Urothelium cell line (cell line): ENCODE results near the gene GLYATL1B.
"Not testable (repeated sequence)": the region's sequence is repeated elsewhere in the genome, so short reads cannot be mapped to it uniquely, and the experiment has no call there.

Source experiments
- DNase-seq: peaks from one replicate; pipeline ENCODE4 v3.0.0; 2011; ENCODE audit warnings: low spot score, mixed read lengths
- FAIRE-seq: peaks from 2 replicates; lab custom pipeline; 2011; peaks lifted over from hg19 to GRCh38; lab: Jason Lieb, UNC

GLYATL1B gene

DNA sequence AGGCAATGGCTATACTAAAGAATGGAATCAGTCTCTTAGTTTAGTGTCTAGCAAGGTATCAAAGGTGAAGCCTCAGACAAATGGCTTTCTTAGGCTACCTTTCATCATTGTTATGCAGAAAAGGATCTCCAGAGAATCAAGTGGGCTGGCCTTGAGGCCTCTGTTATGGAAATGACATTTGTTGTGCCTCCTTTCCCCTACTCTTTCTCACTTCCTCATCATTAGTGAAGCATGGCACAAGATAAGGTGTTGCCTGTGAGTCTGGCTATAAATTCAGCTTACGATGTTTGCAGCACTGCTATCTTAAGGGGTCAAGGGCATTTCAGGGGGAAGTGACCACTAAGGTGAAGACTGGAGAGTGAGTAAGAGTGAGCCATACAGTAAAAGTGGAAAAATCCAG is 9.1 kb downstream of the GLYATL1B start:
- not testable (repeated sequence) for FAIRE-seq

DNA sequence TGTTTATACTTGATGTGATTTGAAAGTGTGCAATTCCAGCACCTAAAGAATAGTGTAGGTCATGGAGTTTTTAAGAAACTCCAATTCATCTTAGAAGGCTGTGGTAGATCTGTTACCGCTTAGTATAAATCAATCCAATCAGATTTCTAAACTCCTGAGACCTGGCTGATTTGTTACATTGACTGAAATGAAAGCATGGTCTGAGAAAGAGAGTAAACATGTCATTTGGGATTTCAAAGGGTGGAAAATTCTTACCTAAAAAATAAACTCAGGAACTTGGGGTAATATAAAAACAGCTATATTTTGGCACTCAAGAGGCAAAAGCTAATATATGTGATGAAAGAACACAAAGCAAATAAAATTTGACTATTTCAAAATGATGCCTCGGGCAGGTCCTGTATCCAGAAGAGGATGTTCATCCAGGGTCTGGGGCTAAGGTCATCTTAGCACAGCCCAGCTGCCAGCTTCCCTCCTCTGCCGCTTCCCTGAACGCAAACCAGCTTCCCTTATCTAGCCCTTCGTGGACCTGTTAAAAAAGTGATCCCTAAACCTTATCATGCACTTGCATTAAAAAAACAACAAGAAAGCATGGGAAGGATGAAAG is 10.0 kb downstream of the GLYATL1B start:
- not testable (repeated sequence) for FAIRE-seq, DNase-seq

More for the DNA sequence above, 9.1 kb downstream of the GLYATL1B start:
- DNase-seq: not testable (repeated sequence)

DNA sequence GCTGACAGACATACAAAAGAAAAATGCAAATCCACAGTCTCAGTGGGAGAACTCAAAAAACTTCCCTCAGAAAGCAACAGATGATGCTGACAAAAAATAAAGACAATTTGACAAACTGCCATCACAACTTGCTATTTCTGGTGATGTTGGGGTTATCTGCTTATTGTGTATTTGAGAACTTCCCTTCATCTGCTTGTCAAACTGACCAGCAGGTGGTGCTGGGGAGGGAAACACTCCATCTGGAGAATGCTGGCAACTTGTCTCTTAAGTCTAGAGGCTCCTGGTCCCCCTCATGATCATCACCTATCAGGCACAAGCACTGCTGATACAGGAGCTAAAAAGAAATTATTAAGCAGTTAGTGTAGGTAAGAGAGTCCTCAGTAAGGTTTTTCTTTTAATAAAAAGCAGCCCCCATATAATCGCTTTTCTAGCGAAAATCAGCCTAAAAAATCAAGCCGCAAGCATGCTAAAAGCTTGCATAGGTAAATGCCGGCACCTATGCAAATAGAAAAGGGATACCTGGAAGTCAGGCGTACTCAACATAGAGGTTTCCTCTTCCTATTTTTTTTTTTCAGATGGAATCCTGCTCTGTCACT is 11.1 kb downstream of the GLYATL1B start:
- peak; percentile 14 for DNase-seq
- FAIRE-seq: no peak

DNA sequence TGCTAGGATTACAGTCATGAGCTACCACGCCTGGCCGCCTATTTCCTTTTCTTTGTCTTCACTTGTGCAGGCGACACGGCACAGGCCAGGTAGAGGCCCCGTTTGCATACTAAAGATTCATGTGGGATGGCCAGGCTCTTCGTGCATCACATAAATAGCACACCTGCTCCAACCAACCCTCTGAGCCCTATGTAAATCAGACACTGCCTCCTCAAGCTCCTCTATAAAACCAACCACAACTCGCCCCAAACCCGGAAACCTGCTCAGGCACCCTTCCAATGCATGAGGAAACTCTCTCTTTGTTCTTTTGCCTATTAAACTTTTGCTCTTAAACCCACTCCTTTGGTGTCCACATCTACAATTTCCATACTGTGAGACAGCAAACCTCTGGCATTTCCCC is 11.8 kb downstream of the GLYATL1B start:
- not testable (repeated sequence) for FAIRE-seq, DNase-seq

DNA sequence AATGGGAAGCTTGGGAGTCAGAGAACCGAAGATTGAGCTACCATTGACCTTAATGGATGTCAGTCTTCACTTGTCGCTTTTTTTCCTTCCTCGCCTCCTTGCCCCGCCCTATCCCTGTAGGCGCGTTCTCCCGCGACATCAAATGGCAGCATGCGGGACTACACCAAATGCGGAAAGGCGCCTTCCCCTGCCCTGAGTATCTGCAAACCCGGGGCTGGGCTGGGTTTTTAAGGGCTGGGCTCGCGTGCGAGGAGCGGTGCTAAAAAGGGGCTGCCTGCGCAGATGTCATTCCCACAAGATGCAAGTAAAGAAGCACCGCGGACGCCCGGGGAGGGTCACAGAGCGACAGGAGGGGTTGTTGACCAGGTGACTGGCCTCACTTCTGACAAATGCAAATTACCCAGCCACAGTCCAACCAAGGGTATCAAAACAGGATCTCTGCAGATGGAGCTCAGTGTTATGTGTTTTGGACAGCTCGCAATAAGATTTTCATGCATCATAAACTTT is 16.2 kb downstream of the GLYATL1B start:
- no peak for DNase-seq
- no peak for FAIRE-seq

DNA sequence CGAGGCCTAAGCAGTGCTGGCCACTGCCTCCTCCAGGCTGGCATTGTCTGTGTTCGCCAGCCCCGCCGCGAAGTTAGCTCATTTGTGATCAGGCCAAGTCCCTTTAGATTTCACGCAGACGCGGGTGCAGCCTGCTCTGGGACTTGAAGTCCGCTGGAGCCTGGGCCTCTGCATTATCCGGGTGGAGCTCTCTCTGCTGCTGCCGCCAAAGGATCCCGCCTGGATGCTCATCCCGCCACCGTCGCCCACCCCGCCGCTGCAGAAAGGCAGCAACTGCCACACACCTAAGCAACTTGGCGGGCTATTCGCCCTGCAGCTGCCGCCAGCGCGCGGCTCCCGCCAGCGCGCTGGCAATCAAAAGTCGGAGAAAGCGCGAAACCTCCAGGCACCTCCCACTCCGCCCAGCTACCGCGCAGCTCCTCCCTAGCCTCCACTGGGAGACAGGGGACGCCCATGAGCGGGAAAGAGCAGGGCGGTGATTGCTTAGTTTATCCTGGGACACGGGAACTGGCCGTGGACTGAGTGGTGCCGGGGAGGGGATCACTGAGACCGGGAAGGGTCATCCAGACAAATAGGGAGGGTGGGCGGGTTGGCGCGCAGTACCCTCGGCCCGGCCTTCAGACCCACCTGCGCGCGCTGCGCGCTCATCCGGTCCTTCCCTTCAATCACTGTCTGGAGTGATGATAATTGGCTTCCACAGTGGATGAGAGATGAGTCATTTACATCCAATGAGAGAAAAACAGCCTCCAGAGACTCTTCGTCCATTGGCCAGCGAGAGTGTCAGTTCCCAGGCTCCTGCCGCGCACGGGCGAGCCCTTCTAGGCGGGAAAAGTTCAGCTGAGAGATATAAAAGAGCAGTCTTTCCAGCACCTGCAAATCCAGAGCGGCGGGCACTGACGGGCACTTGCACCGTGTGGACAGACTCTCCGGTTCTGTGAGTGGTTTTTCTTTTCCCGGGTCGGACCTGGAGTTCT is 20.5 kb downstream of the GLYATL1B start, which contains the start of gene FAM111B:
Gene FAM111B (plus strand): TSS at position 875 of the 974 bp plus-strand sequence. CDS start 2,389 bp downstream, outside the sequence.
- peak; percentile 89 for DNase-seq
- no peak for FAIRE-seq

DNA sequence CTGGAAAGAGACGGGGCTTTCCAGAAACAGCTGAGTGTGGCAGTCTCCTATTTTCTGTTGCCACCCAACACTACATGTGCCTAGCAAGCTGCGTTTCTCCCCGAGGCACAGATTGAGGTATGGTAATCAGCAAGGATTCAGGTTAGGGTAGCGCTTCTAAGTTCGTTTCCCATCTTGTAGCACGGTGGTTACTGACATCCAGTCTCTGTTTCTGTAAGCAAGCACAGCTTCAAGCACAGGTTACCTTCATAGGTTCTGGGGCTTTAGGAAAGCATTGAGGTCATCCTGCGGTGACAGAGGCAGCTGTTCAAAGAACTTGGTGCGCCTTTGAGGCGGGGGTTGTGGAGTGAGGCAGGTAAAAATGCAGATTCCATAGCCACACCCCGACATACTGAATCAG is 21.6 kb downstream of the GLYATL1B start:
- not testable (repeated sequence) for FAIRE-seq, DNase-seq

DNA sequence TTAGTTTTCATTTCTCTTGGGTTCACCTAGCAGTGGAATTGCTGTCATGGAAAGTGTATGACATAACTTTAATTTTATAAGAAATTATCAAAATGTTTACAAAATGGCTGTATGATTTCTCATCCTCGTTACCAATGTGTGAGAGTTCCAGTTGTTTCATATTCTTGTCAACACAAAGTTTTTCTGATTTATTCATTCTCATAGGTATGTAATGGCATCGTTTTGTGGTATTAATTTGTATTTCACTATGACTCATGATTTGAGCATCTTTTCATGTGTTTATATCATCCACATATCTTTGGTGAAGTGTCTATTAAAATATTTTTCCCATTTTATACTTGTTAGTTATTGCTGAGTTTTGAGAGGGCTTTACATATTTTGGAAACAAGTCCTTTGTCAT is 26.4 kb downstream of the GLYATL1B start:
- FAIRE-seq (no peak), DNase-seq (no peak)

DNA sequence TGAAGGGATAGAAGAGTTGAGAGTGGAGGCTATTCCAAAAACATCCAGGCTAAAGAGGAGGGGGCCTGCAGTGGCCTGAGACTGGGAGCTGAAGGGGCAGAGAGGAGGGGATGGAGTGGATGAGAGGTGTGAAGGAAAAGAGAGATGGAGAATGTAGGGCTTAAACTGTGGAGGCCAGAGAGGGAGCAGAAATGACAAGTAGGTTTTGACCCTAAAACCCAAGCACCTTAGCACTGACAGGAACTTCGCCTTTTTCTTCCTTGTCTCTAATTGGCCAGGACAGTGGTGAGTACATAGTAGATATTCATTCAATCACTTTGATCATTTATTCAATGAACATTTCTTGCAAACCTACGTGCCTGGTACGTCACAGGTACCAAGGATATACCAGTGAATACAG is 28.2 kb downstream of the GLYATL1B start:
- DNase-seq: no peak
- FAIRE-seq: no peak

DNA sequence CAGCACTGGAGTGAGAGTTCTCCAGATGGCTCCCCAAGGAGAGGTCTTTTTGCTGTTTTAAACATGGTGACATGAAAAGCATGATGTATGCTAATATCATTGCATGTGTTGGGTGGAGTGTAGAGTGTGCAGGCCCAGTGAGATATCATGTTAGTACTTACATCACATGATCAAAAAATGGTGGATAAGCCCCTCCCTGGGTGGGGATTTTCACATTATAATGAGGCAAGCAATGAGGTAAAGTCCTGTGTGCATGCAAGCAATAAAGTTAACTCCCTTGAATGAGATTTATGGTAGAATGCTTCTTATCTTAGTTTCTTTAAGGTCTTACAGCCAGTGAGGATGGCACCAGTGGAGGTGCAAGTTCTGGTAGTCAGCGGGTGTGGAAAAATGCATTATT is 29.4 kb downstream of the GLYATL1B start:
- no peak for FAIRE-seq
- no peak for DNase-seq

DNA sequence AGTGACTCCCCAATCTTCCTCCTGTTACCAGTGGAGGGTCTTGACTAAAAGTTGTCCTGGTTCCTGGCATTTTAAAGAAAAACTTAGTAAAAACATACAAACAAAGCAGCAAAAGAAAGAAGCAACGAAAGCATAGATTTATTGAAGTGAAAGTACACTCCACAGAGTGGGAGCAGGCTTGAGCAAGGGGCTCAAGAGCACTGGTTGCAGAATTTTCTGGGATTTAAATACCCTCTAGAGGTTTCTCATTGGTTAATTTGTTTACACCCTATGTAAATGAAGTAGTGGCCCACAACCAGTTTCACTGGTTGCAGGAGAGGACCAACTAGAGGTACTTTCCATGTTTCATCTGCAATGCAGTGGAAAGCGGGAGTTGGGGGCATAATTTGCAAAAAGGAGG is 31.7 kb downstream of the GLYATL1B start:
- DNase-seq: no peak
- no peak for FAIRE-seq

DNA sequence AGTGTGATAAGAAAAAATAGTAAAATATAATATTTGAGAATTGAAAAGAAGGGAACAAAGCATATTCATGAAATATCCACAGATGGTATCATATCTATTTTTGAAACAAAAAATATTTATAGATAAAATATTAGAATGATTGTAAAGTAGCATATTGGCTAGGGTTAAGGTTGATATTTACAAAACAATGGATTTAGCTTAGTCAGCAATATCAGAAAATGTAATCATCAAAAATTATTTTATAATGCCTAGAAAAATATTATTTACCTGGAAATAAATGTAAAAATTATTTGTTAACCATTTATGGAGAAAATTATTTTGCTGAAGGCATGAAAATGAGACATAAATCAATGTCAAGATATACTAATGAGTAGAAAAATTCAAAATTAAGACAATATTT is 33.7 kb downstream of the GLYATL1B start:
- FAIRE-seq (no peak), DNase-seq (no peak)

DNA sequence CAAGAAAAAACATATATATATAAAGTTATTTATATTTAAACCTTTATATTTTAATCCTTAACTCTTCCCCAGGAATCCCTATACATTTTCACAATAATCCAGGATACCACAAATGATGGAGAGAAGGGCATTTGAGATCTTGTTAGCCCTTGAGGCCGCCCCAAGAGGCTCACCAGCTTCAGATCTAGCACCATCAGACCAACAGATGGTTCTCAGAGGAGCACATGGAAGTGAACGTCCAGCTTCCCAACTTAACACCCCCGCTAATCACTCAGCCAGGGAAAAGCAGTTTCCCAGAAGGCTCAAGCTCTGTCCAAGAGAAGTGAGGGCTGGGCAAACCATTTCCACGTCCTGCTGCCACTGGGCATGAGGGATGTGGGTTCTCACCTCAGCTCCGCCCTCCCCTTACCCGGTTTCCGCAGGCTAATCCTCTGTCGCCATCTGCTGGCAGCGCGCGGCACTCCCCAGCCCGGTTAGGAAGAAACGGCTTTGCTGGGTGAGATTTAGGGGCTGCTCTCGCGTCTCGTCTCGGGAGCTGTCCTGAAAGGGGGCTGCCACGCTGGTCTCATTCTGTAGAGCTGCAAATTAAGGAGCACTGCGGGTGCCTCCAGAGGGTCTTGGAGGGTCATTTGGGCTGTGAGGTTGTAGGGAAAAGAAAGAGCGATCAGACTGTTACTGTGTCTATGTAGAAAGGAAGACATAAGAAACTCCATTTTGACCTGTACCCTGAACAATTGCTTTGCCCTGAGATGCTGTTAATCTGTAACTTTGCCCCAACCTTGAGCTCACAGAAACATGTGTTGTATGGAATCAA is 49.7 kb downstream of the GLYATL1B start:
- peak; percentile 86 for DNase-seq
- FAIRE-seq: no peak

DNA sequence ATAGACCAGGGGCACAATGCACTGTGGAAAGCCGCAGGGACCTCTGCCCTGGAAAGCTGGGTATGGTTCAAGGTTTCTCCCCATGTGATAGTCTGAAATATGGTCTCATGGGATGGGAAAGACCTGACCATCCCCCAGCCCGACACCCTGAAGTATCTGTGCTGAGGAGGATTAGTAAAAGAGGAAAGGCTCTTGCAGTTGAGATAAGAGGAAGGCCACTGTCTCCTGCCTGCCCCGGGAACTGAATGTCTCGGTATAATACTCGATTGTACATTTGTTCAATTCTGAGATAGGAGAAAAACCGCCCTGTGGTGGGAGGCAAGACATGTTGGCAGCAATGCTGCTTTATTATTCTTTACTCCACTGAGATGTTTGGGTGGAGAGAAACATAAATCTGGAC is 50.4 kb downstream of the GLYATL1B start:
- not testable (repeated sequence) for DNase-seq, FAIRE-seq

DNA sequence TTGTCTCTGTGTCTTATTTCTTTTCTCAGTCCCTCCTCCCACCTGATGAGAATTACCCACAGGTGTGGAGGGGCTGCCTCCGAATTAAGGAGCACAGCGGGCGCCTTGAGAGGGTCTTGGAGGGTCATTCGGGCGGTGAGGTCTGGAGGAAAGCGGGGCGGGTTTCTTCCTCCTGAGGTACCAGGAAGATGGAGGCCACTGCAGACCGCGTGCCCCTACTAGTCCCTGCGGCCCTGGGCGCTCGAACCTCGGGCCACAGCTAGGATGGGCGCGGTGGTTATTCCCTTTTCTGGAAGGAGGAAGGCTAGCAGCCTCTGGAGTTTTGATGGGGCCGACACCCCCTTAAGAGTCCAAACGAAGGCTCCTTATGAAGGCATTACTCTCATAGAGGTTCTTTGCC is 51.1 kb downstream of the GLYATL1B start:
- DNase-seq (no peak), FAIRE-seq (no peak)

DNA sequence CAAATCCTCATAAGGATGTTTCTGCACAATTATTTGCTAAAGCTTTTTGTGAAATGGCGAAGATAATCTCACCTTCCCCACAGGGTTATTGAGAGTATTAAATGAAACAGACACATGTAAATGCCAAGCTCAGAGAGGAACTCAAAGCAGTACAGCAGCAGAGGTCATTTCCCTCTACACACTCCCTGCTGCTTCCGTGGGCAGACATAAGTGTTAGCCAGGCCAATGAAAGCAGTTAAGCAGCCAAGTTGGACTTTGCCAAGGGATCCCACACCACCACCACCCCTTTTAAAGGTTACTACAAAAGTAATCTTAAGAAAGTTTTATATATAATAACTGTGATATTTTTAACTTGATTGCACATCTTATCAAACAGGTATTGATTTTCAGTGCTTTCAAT is 52.5 kb downstream of the GLYATL1B start:
- FAIRE-seq (no peak), DNase-seq (no peak)

DNA sequence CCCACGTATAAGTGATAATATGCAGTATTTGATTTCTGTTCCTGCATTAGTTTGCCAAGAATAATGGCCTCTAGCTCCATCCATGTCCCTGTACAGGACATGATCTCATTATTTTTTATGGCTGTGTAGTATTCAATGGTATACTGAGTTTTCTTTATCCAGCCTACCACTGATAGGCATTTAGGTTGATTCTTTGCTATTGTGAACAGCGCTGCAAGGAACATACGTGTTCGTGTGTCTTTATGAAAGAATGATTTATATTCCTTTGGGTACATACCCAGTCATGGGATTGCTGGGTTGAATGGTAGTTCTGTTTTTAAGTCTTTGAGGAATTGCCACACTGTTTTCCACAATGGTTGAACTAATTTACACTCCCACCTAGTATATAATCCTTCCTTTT is 55.1 kb downstream of the GLYATL1B start:
- FAIRE-seq (no peak), DNase-seq (no peak)

DNA sequence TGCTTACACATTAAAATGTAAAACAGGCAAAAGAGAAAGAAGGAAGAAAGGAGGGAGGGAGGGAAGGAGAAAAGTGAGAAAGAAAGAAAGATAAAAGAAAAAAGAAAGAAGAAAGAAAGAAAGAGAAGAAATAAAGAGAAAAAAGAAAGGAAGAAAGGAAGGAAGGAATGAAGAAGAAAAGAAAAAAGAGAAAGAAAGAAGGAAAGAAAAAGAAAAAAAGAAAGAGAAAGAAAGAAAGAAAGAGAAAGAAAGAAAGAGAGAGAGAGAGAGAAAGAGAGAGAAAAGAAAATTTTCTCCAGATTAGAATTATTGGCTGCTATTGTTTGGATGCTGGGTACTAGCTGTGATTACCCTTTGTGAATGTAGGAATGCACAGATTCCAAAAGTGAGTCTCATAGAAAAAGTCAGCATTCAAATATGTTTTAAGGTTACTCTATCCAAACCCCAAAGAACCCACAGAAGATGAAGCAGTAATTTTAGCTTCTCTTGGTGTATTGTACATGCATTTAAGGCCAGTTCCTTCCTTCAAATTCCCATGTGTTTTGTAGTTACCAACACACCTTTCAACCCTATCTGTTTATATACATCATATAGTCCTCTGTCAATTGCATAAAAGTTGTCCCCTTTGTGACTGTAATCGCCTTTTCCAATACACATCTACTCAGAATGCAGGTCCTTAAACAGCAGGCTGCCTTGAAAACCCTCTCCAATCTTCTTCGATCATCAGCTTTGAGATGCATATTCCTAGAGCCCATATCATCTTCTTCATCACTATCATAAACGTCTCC is 55.8 kb downstream of the GLYATL1B start:
- FAIRE-seq (no peak), DNase-seq (no peak)
